DMS114 treated with DMSO at 0.1 percent for 48 hours (cell line): ENCODE data around the gene HOXB8.

Experiments used
- DNase-seq: peaks from one replicate; lab custom pipeline; 2025; ENCODE audit not compliant: unreplicated experiment; lab: John Stamatoyannopoulos, UW

The HOXB8 gene

GRCh38 chr17:48610282-48611211 is 4.5 kb downstream of the HOXB8 start, which contains the start of gene HOXB7:
Gene HOXB7 (minus strand): TSS chr17:48611017. CDS start chr17:48610918, 99 bp downstream.
- peak; percentile 33 for DNase-seq

GRCh38 chr17:48609759-48610281 is 5.3 kb downstream of the HOXB8 start:
- DNase-seq = no peak

DNA sequence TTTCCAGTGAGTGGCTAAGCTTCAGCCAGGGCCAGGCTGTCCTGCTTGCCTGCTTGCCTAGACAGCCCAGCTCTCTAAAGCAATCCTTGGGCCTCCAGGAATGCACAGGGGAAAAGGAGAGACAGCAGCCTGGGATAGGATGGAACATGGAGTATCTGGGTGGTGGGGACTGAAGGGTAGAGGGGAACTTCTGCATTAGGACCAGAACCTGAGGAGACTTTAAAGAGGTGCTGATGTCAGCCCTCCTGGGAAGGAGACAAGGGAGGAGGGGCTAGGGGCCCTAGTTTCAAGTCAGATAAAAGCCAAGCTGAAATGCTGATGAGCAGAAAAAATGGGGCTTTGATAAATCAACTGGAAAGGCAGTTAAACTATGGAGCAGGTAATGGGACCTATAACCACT is 6.1 kb downstream of the HOXB8 start:
- no peak for DNase-seq

DNA sequence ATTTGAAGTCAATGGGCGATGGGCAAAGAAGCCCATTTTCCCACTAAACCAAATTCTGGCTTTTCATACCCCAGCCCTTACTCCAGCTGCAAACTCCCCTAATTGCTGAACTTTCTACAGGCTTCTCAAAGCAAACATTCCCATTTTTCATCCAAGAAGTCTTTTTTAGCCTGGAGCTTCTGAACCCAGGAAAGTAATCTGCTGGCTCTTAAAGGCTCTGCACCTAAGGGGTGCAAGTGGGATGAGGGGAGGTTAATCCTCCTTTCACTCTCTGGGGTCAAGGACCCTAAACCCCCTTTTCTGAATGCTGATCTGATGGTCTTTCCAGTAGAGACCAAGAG is 6.6 kb downstream of the HOXB8 start:
- no peak for DNase-seq

GRCh38 chr17:48606892-48607614 is 8.0 kb downstream of the HOXB8 start:
- DNase-seq = no peak

- DNase-seq = no peak
Observed at GRCh38 chr17:48605991-48606891, 8.9 kb downstream of the HOXB8 start.

DNA sequence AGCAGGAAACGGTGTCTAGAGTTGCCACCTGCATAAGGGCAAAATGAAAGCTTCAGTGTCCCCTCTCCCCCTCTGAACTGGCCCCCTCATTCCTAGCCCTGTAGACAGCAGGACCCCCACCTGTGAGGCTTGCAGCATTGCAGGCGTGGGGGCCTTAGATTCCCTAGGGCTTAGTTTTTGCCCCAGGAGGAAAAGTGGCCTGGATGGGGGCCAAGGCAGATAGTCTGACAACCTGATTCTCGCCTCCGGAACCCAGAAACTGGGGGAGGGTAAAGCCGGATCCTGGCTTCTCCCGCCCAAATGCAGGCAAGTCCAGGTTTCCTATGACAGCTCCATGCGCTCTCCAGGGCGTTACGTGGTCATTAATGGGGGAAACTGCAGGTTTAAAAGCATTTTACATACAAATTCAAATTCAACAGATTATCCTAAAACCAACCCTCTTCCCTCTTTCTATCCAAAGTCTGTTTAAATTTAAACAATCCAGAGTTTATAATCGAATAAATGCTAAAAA is 9.6 kb downstream of the HOXB8 start:
- no peak for DNase-seq

DNA sequence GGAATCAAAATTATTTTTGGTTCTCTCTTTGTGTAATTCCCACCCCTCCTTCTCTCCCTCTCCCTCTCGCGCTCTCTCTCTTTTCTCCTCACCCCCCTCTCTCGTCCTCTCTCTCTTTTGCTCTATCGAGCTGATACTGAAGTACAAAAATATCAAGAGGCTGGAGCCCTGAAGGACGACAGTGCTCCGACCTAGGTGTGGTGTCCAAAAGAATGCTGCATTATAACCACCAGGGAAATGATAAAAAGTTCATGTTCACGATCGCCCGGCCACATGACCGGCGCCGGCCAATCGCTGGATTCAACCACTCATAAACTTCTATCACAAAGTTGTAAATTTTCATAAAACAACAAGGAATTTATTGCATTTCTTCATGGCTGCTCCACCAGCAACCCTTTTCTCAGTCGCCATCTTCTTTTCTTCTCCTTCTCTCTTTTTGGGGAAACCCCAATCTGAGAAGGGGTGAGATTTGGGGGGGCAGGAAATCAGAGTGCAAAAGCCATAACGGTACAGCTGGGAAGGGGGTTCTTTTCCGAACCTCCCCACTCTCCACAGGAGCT is 10.2 kb downstream of the HOXB8 start, which contains the start of gene HOXB6:
Gene HOXB6, minus strand, starts transcription at position 217 of the 560 bp plus-strand sequence. CDS start 6,836 bp downstream, outside the sequence.
- peak; percentile 46 for DNase-seq

DNA sequence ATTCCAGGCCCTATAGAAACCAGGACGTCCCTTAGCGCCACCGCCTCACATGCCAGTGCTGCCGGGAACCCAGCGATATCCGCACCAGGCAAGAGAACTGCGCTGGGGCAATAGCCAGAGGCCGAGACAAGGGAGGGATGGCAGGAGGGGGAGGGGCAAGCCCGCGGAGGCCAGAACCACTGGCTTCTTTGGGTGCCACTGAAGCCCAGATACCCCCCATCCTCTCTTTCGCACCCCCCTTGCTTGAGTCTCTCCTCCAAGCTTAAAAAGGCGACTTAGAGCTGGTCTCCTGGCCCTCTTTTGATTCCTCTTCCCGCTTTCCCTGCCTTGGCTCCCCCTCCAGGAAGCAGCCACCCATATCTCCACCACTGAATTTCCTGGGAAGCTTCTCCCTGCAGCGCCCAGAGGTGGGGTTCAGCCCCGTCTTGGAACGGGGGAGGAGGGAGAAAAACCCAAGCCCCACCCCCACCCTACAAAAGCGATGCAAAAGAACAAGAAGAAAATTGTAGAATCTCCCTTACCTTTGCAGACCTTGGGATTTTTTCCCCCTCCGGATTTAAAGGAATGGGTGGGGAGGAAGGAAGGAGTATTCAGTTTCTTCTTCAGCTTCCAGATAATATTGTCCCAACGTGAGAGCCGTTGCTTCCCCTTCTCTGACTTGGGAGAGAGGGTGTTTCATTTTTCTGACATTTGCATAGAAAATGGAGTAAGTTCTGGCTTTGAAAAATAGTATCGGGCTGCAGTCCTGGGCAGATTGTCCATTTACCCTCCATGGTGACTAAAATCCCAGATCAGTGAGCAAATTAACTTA is 10.9 kb downstream of the HOXB8 start:
- peak; percentile 52 for DNase-seq

DNA sequence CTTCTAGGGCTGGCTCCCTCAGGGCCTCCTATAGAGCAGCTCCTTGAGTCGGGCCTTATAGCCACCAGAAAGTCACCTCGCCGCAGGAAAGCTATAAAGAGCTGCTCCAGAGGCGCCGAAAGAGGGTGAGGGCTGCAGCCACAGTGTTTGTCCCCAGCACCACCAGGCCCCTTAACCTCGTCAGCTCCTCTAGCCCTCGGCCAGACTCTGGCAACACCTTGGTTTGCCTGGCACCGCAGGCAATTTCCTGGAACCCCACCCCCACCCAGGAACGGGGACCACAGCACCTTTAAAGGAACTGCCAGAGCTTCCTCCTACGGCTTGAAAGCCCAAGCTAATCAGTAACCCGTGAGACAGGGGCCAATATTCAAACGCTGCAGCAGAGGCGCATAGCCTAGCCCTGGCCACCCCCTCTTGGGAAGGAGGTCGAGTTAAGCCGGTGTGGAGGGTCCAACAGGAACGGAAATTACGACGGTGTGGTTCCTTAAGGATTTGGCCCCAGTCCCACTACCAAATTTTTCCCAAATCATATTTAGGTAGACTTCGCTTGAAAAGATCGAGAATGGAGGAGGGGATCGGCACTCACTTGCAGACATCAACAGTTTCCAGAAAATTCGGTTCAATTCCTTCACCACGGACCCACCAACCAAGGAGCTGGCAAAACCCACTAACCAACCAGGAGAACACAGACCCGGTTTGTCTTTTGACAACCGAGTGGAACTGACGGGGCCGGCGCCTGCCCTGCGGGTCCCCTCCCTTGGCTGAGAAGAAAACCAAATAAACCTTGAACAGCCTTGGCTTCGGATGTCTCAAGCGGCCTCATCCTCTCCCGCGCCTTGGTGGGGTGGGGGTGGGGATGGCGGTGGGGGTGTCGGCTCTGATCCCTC is 13.3 kb downstream of the HOXB8 start:
- DNase-seq = no peak

DNA sequence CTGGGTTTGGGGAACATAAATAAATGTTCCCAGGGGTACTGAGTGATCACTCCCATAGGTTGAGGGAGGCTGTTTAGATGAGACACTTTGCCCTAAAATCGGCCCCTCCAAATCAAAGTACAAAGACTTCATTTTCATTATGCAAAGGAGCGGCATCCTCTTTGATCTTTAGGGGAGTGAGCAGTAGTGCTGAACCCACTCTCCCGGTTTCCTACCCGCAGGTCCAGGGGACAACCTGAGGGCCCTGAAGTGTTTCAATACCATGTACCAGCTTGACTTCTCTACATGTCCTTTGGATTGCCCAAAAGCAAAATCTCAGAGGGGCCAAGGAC is 13.9 kb downstream of the HOXB8 start:
- no peak for DNase-seq

DNA sequence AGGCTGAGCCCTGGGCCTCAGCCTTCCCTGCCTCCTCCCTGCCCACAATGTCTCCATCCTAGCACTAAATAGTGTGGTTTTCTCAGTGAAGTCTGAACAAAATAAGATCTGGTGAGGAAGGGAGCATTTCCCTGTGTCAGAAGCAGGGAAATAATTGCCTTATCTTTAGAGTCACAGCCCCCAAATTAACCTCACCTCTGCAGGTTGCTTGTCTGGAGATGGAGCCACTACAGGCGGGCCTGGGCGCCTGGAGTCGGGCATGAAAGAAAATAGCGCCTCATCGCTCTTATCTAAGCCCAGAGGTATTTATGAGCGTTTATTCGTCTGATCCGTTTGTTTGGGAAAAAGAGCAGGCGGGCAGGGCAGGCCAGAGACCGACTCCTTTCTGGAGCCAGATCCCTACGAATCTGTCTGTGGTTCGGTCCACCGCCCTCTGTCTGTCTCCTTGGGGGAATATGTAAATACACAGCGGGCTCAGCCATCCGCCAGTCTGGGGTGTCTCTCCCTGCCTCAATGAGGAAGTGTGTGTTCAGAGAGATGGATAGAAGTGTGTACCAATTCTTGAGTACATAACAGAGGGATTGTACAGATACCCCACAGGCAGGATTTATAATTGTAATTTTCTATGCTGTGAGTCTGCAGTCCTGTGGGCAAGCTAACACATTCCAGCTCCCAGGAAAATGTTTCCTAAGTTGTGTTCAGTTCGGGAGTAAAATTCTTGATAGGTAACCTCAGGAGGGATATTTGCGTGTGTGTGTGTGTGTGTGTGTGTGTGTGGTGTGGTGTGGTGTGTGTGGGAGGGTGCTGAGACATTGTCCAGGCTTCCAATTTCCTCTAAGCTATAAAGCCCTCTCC is 14.6 kb downstream of the HOXB8 start:
- DNase-seq = no peak

- no peak for DNase-seq
Observed at GRCh38 chr17:48599354-48599753, 15.7 kb downstream of the HOXB8 start.

- DNase-seq = no peak
Observed at GRCh38 chr17:48598736-48599135, 16.4 kb downstream of the HOXB8 start.

DNA sequence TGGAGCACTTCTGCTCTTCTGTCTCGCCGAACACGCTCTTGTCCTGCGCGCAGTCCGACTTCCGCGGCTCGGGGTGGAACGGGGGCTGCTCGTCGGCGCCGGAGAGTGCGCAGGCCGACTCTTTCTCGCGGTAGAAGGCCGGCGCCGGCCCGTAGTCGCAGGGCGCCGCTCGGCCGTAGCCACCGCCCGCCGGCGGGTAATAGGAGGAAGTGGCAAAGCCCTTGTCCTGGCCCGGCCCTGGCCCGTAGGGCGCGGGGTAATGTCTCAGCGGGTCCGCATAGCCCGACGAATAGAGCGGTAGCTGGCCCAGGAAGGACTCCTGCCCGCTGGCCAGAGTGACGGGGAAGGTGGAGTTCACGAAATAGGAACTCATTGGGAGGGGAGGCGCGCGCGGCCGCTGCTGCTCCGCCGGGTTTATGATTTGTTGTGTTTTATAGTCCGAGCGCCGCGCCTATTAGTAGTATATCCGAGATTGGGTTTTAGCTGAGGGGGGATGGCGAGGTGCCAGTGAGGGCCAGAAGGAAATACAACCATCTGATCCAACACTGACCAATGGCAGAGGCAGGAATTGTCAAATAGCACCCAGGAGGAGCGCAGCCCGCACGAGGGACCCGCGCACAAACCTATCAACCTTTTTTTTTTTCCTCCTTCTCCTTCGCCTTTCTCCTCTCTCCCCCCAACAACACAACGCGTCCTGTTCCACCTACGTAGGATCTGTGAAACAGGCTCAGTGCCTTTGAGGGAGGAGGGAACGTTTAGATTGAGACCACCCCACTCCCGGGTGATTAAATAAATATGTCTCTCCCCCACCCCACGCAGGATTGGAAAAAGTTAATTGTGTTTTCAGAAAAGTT is 17.1 kb downstream of the HOXB8 start:
- DNase-seq = peak; percentile 54

DNA sequence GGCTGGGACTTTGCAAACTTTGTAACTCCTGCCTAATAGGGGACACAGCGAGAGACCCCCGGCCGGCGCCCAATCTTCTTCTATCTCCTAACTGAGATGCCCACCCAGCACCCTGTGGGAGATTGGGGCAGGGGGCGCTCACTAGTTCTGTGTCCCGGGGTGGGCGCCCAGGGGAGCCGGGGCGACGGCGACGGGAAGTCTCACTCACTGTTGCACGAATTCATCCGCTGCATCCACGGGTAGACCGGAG is 17.6 kb downstream of the HOXB8 start:
- no peak for DNase-seq
